K562 (cell line): ENCODE results near the gene DPP9. TPM values are rescaled to one million over a fixed set of nuclear protein-coding genes. Genes with fewer than 3 reads are reported as not detected.

ENCODE experiments used
- NFIC ChIP-seq: fragments of 450-650 bp; IDR thresholded peaks from 2 replicates; pipeline ENCODE4 v1.6.1; 2017; ENCODE audit warnings: mild to moderate bottlenecking, inconsistent platforms
- RAD21 ChIP-seq, 2 experiments: fragments of 250-450 bp in 1 of 2; fragments of 450-650 bp in 1 of 2; sonication (Bioruptor Pico) in 1 of 2; formaldehyde crosslinking in 1 of 2; IDR thresholded peaks in 1 of 2; conservative IDR thresholded peaks in 1 of 2; 2 replicates each; pipeline versions ENCODE4 v1.4.0 to v1.8.0; 2020 to 2022; ENCODE audit warnings: mild to moderate bottlenecking in 2 of 2, moderate library complexity in 1 of 2
- ZZZ3 ChIP-seq: fragments of 450-650 bp; IDR thresholded peaks from 2 replicates; pipeline ENCODE4 v1.6.1; 2016; ENCODE audit warnings: antibody characterized with exemption, mild to moderate bottlenecking, moderate library complexity
- polyA plus RNA-seq, 8 experiments: library from polyadenylated mRNA; depleted of rRNA in 4 of 8; stranded (reverse) in 5 of 8; unstranded in 3 of 8; fragments of >200 nt; fragmentation: Nextera tagmentation in 2 of 8; fragmentation: Illumina TruSeq in 1 of 8; extraction: Ambion mirVana in 2 of 8; extraction: Trizol in 1 of 8; gene quantifications; 2 replicates each; pipeline versions ENCODE4 v1.2.1 to v1.2.3, GENCODE V29; 2011 to 2014; ENCODE audit warnings: inconsistent platforms in 1 of 8, missing spikeins in 1 of 8
- total RNA-seq, 7 experiments: library from RNA; depleted of rRNA in 6 of 7; stranded (reverse); fragments of >200 nt in 6 of 7; fragmentation: Illumina TruSeq in 2 of 7; extraction: Trizol in 2 of 7; gene quantifications; 2 replicates each; pipeline versions ENCODE4 v1.2.1 to v1.2.3, GENCODE V29; 2011 to 2021; ENCODE audit warnings: low replicate concordance in 1 of 7
- TF ChIP-seq, protein P1 (sequence below), 2 experiments: fragments of 450-650 bp; IDR thresholded peaks; 2 replicates each; pipeline ENCODE4 v1.6.1; 2016; ENCODE audit warnings: mild to moderate bottlenecking in 2 of 2, borderline replicate concordance in 1 of 2, low read depth in 1 of 2, moderate library complexity in 1 of 2

Gene DPP9
- total and polyA plus RNA-seq, 9 of the 15 experiments (the other 6 are each of a cell fraction or from before 2014, with no cell fraction given): 0.90 to 66.7 (median 24.5) TPM

DNA sequence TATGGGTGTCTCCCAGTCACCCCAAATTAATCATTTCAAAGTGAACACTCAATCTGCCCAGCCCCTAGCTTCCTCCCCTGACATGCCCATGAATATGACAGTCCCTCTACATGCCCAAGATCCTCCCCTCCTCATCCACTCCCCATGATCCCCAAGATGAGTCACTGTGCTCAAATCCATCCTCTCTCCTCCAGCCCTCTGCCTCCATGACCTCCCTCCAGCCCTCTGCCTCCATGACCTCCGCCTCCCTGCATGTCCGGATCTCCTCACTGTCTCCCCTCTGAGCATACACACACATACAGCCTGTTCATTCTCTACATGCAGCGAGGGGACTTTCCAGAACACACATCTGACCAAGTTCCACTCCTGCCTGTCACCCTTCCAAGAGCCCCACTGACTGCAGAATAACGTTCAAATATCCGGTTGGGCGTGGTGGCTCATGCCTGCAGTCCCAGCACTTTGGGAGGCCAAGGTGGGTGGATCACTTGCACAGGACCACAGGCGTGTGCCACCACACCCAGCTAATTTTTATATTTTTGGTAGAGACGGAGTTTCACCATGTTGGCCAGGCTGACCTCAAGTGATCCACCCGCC lies 49.5 kb upstream of the DPP9 start (continued):
- TF ChIP-seq, protein P1, sequence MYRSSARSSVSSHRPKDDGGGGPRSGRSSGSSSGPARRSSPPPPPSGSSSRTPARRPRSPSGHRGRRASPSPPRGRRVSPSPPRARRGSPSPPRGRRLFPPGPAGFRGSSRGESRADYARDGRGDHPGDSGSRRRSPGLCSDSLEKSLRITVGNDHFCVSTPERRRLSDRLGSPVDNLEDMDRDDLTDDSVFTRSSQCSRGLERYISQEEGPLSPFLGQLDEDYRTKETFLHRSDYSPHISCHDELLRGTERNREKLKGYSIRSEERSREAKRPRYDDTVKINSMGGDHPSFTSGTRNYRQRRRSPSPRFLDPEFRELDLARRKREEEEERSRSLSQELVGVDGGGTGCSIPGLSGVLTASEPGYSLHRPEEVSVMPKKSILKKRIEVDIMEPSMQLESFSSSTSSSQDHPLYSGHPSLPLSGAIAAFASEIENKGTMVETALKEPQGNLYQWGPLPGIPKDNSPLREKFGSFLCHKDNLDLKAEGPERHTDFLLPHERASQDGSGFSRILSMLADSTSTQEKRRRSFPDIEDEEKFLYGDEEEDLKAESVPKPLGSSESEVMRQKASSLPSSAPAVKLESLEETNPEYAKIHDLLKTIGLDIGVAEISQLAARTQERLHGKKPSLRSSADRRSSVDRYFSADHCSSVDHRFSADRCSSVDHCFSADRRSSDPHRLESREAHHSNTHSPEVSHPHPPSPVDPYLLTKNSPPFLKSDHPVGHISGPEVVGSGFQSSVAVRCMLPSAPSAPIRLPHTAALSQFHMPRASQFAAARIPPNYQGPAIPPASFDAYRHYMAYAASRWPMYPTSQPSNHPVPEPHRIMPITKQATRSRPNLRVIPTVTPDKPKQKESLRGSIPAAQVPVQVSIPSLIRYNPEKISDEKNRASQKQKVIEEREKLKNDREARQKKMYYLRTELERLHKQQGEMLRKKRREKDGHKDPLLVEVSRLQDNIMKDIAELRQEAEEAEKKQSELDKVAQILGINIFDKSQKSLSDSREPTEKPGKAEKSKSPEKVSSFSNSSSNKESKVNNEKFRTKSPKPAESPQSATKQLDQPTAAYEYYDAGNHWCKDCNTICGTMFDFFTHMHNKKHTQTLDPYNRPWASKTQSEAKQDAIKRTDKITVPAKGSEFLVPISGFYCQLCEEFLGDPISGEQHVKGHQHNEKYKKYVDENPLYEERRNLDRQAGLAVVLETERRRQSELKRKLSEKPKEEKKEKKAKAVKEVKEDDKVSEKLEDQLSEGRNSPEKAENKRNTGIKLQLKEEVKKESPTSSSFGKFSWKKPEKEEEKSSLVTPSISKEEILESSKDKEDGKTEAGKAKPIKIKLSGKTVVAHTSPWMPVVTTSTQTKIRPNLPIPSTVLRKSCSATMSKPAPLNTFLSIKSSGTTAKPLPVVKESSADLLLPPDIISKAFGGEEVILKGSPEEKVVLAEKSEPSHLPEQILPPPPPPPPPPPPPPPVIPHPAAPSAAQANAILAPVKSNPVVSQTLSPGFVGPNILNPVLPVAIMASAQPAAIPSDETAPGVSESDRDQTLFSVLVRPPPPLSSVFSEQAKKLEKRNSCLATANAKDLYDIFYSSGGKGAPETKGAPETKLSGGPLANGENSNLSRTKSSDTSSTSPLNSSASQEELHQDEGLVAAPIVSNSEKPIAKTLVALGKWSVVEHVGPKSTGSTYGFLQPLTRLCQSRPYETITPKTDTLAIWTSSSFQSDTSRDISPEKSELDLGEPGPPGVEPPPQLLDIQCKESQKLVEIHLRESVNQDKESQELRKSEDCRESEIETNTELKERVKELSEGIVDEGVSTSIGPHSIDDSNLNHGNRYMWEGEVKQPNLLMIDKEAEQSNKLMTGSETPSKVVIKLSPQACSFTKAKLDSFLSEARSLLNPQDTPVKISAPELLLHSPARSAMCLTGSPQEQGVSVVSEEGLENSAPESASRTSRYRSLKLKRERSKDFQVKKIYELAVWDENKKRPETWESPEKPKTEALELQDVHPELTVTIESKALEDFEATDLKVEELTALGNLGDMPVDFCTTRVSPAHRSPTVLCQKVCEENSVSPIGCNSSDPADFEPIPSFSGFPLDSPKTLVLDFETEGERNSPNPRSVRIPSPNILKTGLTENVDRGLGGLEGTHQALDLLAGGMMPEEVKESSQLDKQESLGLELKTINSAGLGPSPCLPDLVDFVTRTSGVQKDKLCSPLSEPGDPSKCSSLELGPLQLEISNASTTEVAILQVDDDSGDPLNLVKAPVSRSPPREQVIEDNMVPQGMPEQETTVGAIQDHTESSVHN (IDR thresholded peaks at IDR 0.05; ENCODE audit: borderline replicate concordance in 1 of 2, low read depth in 1 of 2): no peak
- TF ChIP-seq NFIC (no peak), ZZZ3 (no peak), RAD21 (CRISPR knock-in tag; conservative IDR thresholded peaks at IDR 0.05 in 1 of 2, IDR thresholded peaks at IDR 0.05 in 1 of 2) (no peak)
